GM12878 (cell line): ENCODE results near the gene ATP6V1G1. TPM values are rescaled to one million over a fixed set of nuclear protein-coding genes. Genes with fewer than 3 reads are reported as not detected.

Experiments
- ATAC-seq: fragments of 200-7000 bp; cut with Tn5 transposase; 3 replicates; pipeline ENCODE4 v1.9.1; 2020; ENCODE audit warnings: mild to moderate bottlenecking, moderate library complexity
- BruUV-seq: library from RNA; stranded (reverse); fragments of 400-500 nt; replicated peaks from 2 replicates; lab custom pipeline; 2021; lab: Mats Ljungman, UMichigan
- CTCF ChIA-PET: fragments of 300-600 bp; sonication (Branson Sonifier 250); formaldehyde crosslinking; extraction: SDS; loops from one replicate; lab custom pipeline; 2021; ENCODE audit warnings: inconsistent platforms; lab: Yijun Ruan, JAX
- POLR2A ChIA-PET: fragments of 350-600 bp; formaldehyde crosslinking; extraction: SDS; loops from one replicate; lab custom pipeline; 2021; ENCODE audit warnings: inconsistent platforms; lab: Charles Lee
- RAD21 ChIA-PET: fragments of 300-600 bp; sonication (Branson Sonifier 250); formaldehyde crosslinking; loops from one replicate; lab custom pipeline; 2023; ENCODE audit warnings: antibody characterized with exemption; ENCODE audit not compliant: unreplicated experiment; lab: Charles Lee
- SMC1A ChIA-PET: fragments of 300-600 bp; sonication (Branson Sonifier 250); formaldehyde crosslinking; loops from one replicate; lab custom pipeline; 2023; ENCODE audit not compliant: unreplicated experiment, uncharacterized antibody; lab: Charles Lee
- DNase-seq: peaks from one replicate; pipeline ENCODE4 v3.0.0-alpha.2; 2011; ENCODE audit warnings: low read depth, low spot score
- FAIRE-seq: peaks from 3 replicates; lab custom pipeline; 2011; peaks lifted over from hg19 to GRCh38; lab: Jason Lieb, UNC
- H2AFZ ChIP-seq: 2 replicates; pipeline ENCODE4 v1.6.0; 2011; ENCODE audit warnings: low read depth, low read length, control low read depth; ENCODE audit not compliant: control insufficient read depth
- H3K27ac ChIP-seq: 2 replicates; pipeline ENCODE4 v1.5.1; 2011; ENCODE audit warnings: control low read depth; ENCODE audit not compliant: control insufficient read depth, insufficient read depth
- H3K27me3 ChIP-seq, 2 experiments: replicated peaks in 1 of 2; 2 replicates each; pipeline versions ENCODE4 v1.6.0 to v1.6.1; 2011; ENCODE audit warnings: low read length in 1 of 2; ENCODE audit not compliant: control insufficient read depth in 2 of 2, insufficient read depth in 2 of 2
- H3K36me3 ChIP-seq, 2 experiments: 2 replicates each; pipeline ENCODE4 v1.5.1; 2011; ENCODE audit warnings: low read length in 1 of 2; ENCODE audit not compliant: control insufficient read depth in 2 of 2, insufficient read depth in 2 of 2
- H3K4me1 ChIP-seq: 2 replicates; pipeline ENCODE4 v1.6.1; 2011; ENCODE audit warnings: mild to moderate bottlenecking, low read length, moderate library complexity, mixed read lengths; ENCODE audit not compliant: control insufficient read depth, insufficient read depth
- H3K4me2 ChIP-seq: 2 replicates; pipeline ENCODE4 v1.6.0; 2011; ENCODE audit warnings: control low read depth; ENCODE audit not compliant: control insufficient read depth, insufficient read depth
- H3K4me3 ChIP-seq: fragments of 200-600 bp; sonication (generic); 2 replicates; pipeline ENCODE4 v1.5.1; 2016
- H3K79me2 ChIP-seq: 2 replicates; pipeline ENCODE4 v1.6.0; 2011; ENCODE audit warnings: low read length; ENCODE audit not compliant: control insufficient read depth, insufficient read depth
- H3K9ac ChIP-seq: 2 replicates; pipeline ENCODE4 v1.8.0; 2011; ENCODE audit warnings: low read length, control low read depth, mixed read lengths; ENCODE audit not compliant: control insufficient read depth, insufficient read depth
- H3K9me3 ChIP-seq: replicated peaks from 3 replicates; pipeline ENCODE4 v1.5.1; 2011; ENCODE audit warnings: mild to moderate bottlenecking, low read length; ENCODE audit not compliant: control insufficient read depth, insufficient read depth
- H4K20me1 ChIP-seq: 2 replicates; pipeline ENCODE4 v1.6.0; 2011; ENCODE audit not compliant: control insufficient read depth, insufficient read depth
- BRCA1 ChIP-seq: IDR thresholded peaks from 2 replicates; pipeline ENCODE4 v1.6.1; 2011; ENCODE audit warnings: low read depth, low read length, improper control_type of control experiment
- GATAD2B ChIP-seq: fragments of 450-650 bp; conservative IDR thresholded peaks from 2 replicates; pipeline ENCODE4 v1.6.1; 2017; ENCODE audit warnings: low read depth, mild to moderate bottlenecking, moderate library complexity
- KLF5 ChIP-seq: fragments of 450-650 bp; IDR thresholded peaks from 2 replicates; pipeline ENCODE4 v1.6.1; 2014; ENCODE audit warnings: mild to moderate bottlenecking; ENCODE audit not compliant: partially characterized antibody
- MYB ChIP-seq: fragments of 150-350 bp; IDR thresholded peaks from 2 replicates; pipeline ENCODE4 v1.6.1; 2014; ENCODE audit warnings: mild to moderate bottlenecking, low read depth, low read length, borderline replicate concordance
- NRF1 ChIP-seq: conservative IDR thresholded peaks from 2 replicates; pipeline ENCODE4 v1.6.1; 2011; ENCODE audit warnings: mild to moderate bottlenecking, low read depth, low read length, improper control_type of control experiment
- RAD51 ChIP-seq: fragments of 450-650 bp; IDR thresholded peaks from 2 replicates; pipeline ENCODE4 v1.6.1; 2016; ENCODE audit warnings: moderate library complexity, mild to moderate bottlenecking, inconsistent platforms
- SREBF2 ChIP-seq: IDR thresholded peaks from 2 replicates; pipeline ENCODE4 v1.6.1; 2012; ENCODE audit warnings: mild to moderate bottlenecking, low read length
- SRF ChIP-seq, 2 experiments: IDR thresholded peaks; 2 replicates each; pipeline ENCODE4 v1.6.1; 2011; ENCODE audit warnings: low read depth in 2 of 2, low read length in 2 of 2, mild to moderate bottlenecking in 1 of 2, moderate library complexity in 1 of 2
- ZNF384 ChIP-seq: IDR thresholded peaks from 2 replicates; pipeline ENCODE4 v1.6.1; 2012; ENCODE audit warnings: low read depth, mild to moderate bottlenecking, low read length, improper control_type of control experiment, borderline replicate concordance
- WGBS: methylation state at CpG from one replicate; pipeline ENCODE4 v1.1.6; 2016; ENCODE audit warnings: low lambda C conversion rate; ENCODE audit not compliant: insufficient replicate concordance, insufficient coverage; ENCODE audit errors: missing lambda C conversion rate; 5-methylcytosine and 5-hydroxymethylcytosine counted together
- in situ Hi-C: fragments of 300-500 bp; cut with MboI; formaldehyde crosslinking; loops from 9 replicates; pipeline ENCODE4 v1.14.3; 2018; ENCODE audit warnings: mixed read lengths
- intact Hi-C: fragments of 100-400 bp; cut with micrococcal nuclease; formaldehyde crosslinking; loops from one replicate; pipeline ENCODE4 v1.14.2; 2022; ENCODE audit not compliant: unreplicated experiment
- polyA plus RNA-seq, 11 experiments: library from polyadenylated mRNA; depleted of rRNA in 4 of 11; unstranded in 6 of 11; stranded (reverse) in 5 of 11; fragments of >200 nt; fragmentation: Nextera tagmentation in 4 of 11; fragmentation: Illumina TruSeq in 1 of 11; extraction: Ambion mirVana in 4 of 11; extraction: Trizol in 1 of 11; gene quantifications; 1 replicate in 1 of 11; 2 replicates in 10 of 11; pipeline versions ENCODE4 v1.2.1 to v1.2.3, GENCODE V29; 2011 to 2016; ENCODE audit warnings: inconsistent platforms in 2 of 11, missing spikeins in 2 of 11, low read depth in 1 of 11
- total RNA-seq, 4 experiments: library from RNA; depleted of rRNA in 3 of 4; stranded (reverse); fragments of >200 nt in 3 of 4; fragmentation: Illumina TruSeq in 1 of 4; extraction: Trizol in 1 of 4; gene quantifications; 2 replicates each; pipeline versions ENCODE4 v1.2.1 to v1.2.3, GENCODE V29; 2013 to 2021
- TF ChIP-seq, protein P1 (sequence below): IDR thresholded peaks from 2 replicates; pipeline ENCODE4 v1.6.1; 2011; ENCODE audit warnings: borderline replicate concordance, low read depth, mild to moderate bottlenecking, moderate library complexity, mixed read lengths, low read length; ENCODE audit not compliant: insufficient read depth; ENCODE audit errors: extremely low read length
- TF ChIP-seq, protein P2 (sequence below): fragments of 450-650 bp; formaldehyde crosslinking; IDR thresholded peaks from 2 replicates; pipeline ENCODE4 v1.5.0; 2022; ENCODE audit warnings: mild to moderate bottlenecking, missing genetic modification characterization

Gene ATP6V1G1
- total and polyA plus RNA-seq, 10 of the 15 experiments (the other 5 are each of a cell fraction or from before 2014, with no cell fraction given) = 34.2 to 204 (median 82.5) TPM

DNA sequence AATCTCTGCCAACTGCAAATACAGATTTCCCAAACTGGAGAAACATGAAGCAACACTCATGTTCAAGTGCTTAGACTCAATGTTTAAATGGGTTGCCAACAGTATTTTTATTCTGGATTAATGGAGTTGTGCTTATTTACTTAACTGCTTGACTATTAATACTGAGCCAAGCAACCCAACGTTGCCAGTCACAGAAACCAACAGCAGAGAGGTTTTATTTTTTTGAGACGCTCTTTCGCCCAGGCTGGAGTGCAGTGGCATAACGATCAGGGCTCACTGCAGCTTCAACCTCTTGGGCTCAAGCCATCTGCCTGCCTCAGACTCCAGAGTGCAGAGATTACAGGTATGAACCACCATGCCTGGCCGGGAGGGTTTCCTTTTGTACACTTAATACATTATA is 15.1 kb downstream of the ATP6V1G1 start:
- H3K27me3 ChIP-seq = no peaks in the 10 kb centered on the region
- no peak overlapping the region for H3K9ac ChIP-seq
- in situ Hi-C loops = no loop called here
- H3K4me1 ChIP-seq = peaks cover 44% of the 10 kb centered on the region
- FAIRE-seq = no peak
- no peak overlapping the region for H2AFZ ChIP-seq
- TF ChIP-seq SREBF2 (no peak), ZNF384 (no peak), GATAD2B (no peak), KLF5 (no peak), SRF (IDR thresholded peaks at IDR 0.05; ENCODE audit: low read depth in 2 of 2, low read length in 2 of 2) (no peak), BRCA1 (no peak)
- no peak for ATAC-seq
- H4K20me1 ChIP-seq = no peaks in the 10 kb centered on the region
- ChIA-PET POLR2A (interaction anchor here (1.4 to 6.6 kb wide), 4 partner anchors 11 to 15 kb away, joined by 3 to 73 read pairs (median 42); partner anchors contain the start of gene ATP6V1G1), RAD21 (interaction anchor here (0.8 to 9.0 kb wide), 4 partner anchors 10 to 51 kb away, joined by 3 to 83 read pairs (median 31); partner anchors contain the start of gene ATP6V1G1), SMC1A (interaction anchor here (0.7 to 10.3 kb wide), 5 partner anchors 12 to 95 kb away, joined by 3 to 99 read pairs (median 23); no protein-coding TSS in a partner anchor), CTCF (interaction anchor here (1.6 to 9.8 kb wide), 3 partner anchors 10 to 65 kb away, joined by 4 to 88 read pairs (median 61); no protein-coding TSS in a partner anchor)
- H3K27ac ChIP-seq = no peak overlapping the region; the same call in 1 of the 2 replicates
- DNase-seq = no peak
- no peaks in the 10 kb centered on the region; the same call in 1 of the 2 replicates for H3K79me2 ChIP-seq
- intact Hi-C loops = no loop called here
- H3K4me3 ChIP-seq = no peak overlapping the region
- H3K9me3 ChIP-seq = peaks cover 11% of the 10 kb centered on the region; the same call in 2 of the 3 replicates
- H3K4me2 ChIP-seq = no peak overlapping the region
- H3K36me3 ChIP-seq = peaks cover 5 to 20% of the 10 kb centered on the region in 2 experiments
- BruUV-seq = no TSS peak
- whole genome bisulfite sequencing = 66% methylated on average over 5 of the region's 5 CpGs

DNA sequence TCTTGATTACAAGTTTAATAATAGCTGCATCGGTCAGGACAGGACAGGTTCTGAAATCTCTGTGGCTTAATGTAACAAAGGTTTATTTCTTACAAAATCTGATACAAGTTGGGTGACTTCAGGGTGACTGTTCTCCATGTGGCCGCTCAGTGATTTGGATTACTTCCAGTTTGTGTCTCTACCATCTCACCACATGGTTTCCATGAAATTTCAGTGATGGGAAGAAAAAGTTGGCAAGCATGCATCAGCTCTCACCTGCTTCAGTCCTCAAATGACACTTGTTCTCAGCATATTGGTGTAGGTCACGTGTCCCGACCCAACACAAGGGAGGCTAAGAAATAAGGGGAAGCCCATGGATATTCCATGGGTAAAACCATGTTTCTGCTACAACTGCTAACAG is 15.7 kb downstream of the ATP6V1G1 start:
- Histone ChIP-seq H3K27me3 (no peaks in the 10 kb centered on the region), H3K4me1 (peaks cover 50% of the 10 kb centered on the region), H3K9ac (no peak overlapping the region), H4K20me1 (no peaks in the 10 kb centered on the region), H3K4me2 (no peak overlapping the region), H3K27ac (no peak overlapping the region; the same call in 1 of the 2 replicates), H3K79me2 (peaks cover 1% of the 10 kb centered on the region; the same call in 1 of the 2 replicates), H2AFZ (no peak overlapping the region), H3K9me3 (peaks cover 11% of the 10 kb centered on the region; the same call in 2 of the 3 replicates), H3K36me3 (peaks cover 5 to 16% of the 10 kb centered on the region in 2 experiments), H3K4me3 (no peak overlapping the region)
- ChIA-PET CTCF (interaction anchor here (0.6 to 9.8 kb wide), 8 partner anchors 9 to 206 kb away, joined by 3 to 88 read pairs (median 4); no protein-coding TSS in a partner anchor), SMC1A (interaction anchor here (0.7 to 10.3 kb wide), 8 partner anchors 9 to 96 kb away, joined by 3 to 99 read pairs (median 10); no protein-coding TSS in a partner anchor), RAD21 (interaction anchor here (0.8 to 9.0 kb wide), 5 partner anchors 9 to 115 kb away, joined by 3 to 83 read pairs (median 13); partner anchors contain the start of gene ATP6V1G1), POLR2A (interaction anchor here (0.6 to 6.6 kb wide), 6 partner anchors 10 to 237 kb away, joined by 3 to 73 read pairs (median 9); partner anchors contain the start of gene ATP6V1G1)
- WGBS = 87% methylated on average over 4 of the region's 4 CpGs
- ATAC-seq = no peak
- no TSS peak for BruUV-seq
- no peak for DNase-seq
- no peak for FAIRE-seq
- intact Hi-C loops = no loop called here
- in situ Hi-C loops = no loop called here
- TF ChIP-seq NRF1 (no peak), MYB (no peak), RAD51 (peak; percentile 77)
- TF ChIP-seq, protein P1, sequence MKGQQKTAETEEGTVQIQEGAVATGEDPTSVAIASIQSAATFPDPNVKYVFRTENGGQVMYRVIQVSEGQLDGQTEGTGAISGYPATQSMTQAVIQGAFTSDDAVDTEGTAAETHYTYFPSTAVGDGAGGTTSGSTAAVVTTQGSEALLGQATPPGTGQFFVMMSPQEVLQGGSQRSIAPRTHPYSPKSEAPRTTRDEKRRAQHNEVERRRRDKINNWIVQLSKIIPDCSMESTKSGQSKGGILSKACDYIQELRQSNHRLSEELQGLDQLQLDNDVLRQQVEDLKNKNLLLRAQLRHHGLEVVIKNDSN = peak; percentile 32
- TF ChIP-seq, protein P2, sequence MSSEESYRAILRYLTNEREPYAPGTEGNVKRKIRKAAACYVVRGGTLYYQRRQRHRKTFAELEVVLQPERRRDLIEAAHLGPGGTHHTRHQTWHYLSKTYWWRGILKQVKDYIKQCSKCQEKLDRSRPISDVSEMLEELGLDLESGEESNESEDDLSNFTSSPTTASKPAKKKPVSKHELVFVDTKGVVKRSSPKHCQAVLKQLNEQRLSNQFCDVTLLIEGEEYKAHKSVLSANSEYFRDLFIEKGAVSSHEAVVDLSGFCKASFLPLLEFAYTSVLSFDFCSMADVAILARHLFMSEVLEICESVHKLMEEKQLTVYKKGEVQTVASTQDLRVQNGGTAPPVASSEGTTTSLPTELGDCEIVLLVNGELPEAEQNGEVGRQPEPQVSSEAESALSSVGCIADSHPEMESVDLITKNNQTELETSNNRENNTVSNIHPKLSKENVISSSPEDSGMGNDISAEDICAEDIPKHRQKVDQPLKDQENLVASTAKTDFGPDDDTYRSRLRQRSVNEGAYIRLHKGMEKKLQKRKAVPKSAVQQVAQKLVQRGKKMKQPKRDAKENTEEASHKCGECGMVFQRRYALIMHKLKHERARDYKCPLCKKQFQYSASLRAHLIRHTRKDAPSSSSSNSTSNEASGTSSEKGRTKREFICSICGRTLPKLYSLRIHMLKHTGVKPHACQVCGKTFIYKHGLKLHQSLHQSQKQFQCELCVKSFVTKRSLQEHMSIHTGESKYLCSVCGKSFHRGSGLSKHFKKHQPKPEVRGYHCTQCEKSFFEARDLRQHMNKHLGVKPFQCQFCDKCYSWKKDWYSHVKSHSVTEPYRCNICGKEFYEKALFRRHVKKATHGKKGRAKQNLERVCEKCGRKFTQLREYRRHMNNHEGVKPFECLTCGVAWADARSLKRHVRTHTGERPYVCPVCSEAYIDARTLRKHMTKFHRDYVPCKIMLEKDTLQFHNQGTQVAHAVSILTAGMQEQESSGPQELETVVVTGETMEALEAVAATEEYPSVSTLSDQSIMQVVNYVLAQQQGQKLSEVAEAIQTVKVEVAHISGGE (CRISPR knock-in tag) = no peak
